ENCODE data around the gene MACROH2A1. TPM values are rescaled to one million over a fixed set of nuclear protein-coding genes. Genes with fewer than 3 reads are reported as not detected.
A peak's percentile ranks its signal among the peaks of the same experiment; 100 is the strongest.

Gene MACROH2A1
- total and polyA plus RNA-seq, 9 of the 15 experiments (the other 6 are each of a cell fraction or from before 2014, with no cell fraction given): 44.9 to 289 (median 193) TPM

GRCh38 chr5:135393229-135393628, 5.8 kb downstream of the MACROH2A1 start (continued):
- peak; percentile 30; the same call in 1 of the 2 replicates for TF ChIP-seq TFE3 (CRISPR knock-in tag; IDR thresholded peaks at IDR 0.05)
- no peak for TF ChIP-seq SRSF1 (IDR thresholded peaks at IDR 0.05; ENCODE audit: low read depth, low read length)
- no peak for TF ChIP-seq CBX3 (IDR thresholded peaks at IDR 0.05; ENCODE audit: borderline replicate concordance in 1 of 2, low read length in 2 of 2)
- TF ChIP-seq ZC3H11A (IDR thresholded peaks at IDR 0.05; ENCODE audit: low read depth, low read length): no peak
- TF ChIP-seq ZNF12 (CRISPR knock-in tag; IDR thresholded peaks at IDR 0.05): no peak; the same call in 1 of the 2 replicates
- no peak for TF ChIP-seq MCM5 (IDR thresholded peaks at IDR 0.05; ENCODE audit: low read depth)
- TF ChIP-seq GTF2B (IDR thresholded peaks at IDR 0.05; ENCODE audit: extremely low read depth, insufficient read length): no peak
- no peak for TF ChIP-seq ID3 (CRISPR knock-in tag; IDR thresholded peaks at IDR 0.05)
- TF ChIP-seq ID3 (tag; IDR thresholded peaks at IDR 0.05): no peak
- TF ChIP-seq HMBOX1 (IDR thresholded peaks at IDR 0.05): 0 out of 2 replicates have a peak, but pooled peaks have one; percentile 32
- no peak for TF ChIP-seq ZNF316 (IDR thresholded peaks at IDR 0.05)
- TF ChIP-seq WHSC1 (IDR thresholded peaks at IDR 0.05; ENCODE audit: low read length): no peak
- no peak for TF ChIP-seq NBN (IDR thresholded peaks at IDR 0.05; ENCODE audit: low read depth)
- TF ChIP-seq TCF3 (CRISPR knock-in tag; IDR thresholded peaks at IDR 0.05): no peak
- TF ChIP-seq GATAD2A (IDR thresholded peaks at IDR 0.05): no peak
- TF ChIP-seq ILK (tag; IDR thresholded peaks at IDR 0.05; ENCODE audit: borderline replicate concordance, low read depth): no peak
- peak in 1 of 2 experiments; percentile 77; a peak in 2 of 4 replicates for TF ChIP-seq FOXA3 (CRISPR knock-in tag; conservative IDR thresholded peaks at IDR 0.05 in 1 of 2, IDR thresholded peaks at IDR 0.05 in 1 of 2)

Data from K562 (cell line).